Motor neuron (in vitro differentiated cells): ENCODE results near the gene CLDN4. TPM values are rescaled to one million over a fixed set of nuclear protein-coding genes. Genes with fewer than 3 reads are reported as not detected.
"Not testable (repeated sequence)": the region's sequence is repeated elsewhere in the genome, so short reads cannot be mapped to it uniquely, and the experiment has no call there.

Experiments used
- ATAC-seq, 8 experiments: fragments of 200-7000 bp; cut with Tn5 transposase; replicated peaks in 6 of 8; 2 replicates each; pipeline ENCODE4 v1.8.0; 2021; ENCODE audit warnings: mild to moderate bottlenecking in 8 of 8, moderate library complexity in 8 of 8
- H3K27ac ChIP-seq, 2 donors: fragments of 250-450 bp; sonication (Bioruptor Pico); 2 replicates each; pipeline ENCODE4 v1.9.0; 2021; ENCODE audit warnings: antibody characterized with exemption in 2 of 2, mild to moderate bottlenecking in 2 of 2, moderate library complexity in 1 of 2
- H3K4me1 ChIP-seq, 2 donors: fragments of 250-450 bp; sonication (Bioruptor Pico); replicated peaks in 1 of 2; 2 replicates each; pipeline ENCODE4 v1.6.1; 2021; ENCODE audit warnings: antibody characterized with exemption in 2 of 2, mild to moderate bottlenecking in 2 of 2, moderate library complexity in 1 of 2
- H3K4me3 ChIP-seq, 5 donors: fragments of 250-450 bp; sonication (Bioruptor Pico); 2 replicates each; pipeline ENCODE4 v1.9.0; 2021; ENCODE audit warnings: antibody characterized with exemption in 5 of 5, mild to moderate bottlenecking in 5 of 5, moderate library complexity in 4 of 5
- WGBS, 10 experiments: fragments of 450-650 bp; shearing (Covaris generic); methylation state at CpG; one replicate each; pipeline ENCODE4 v1.0.0; 2022; 5-methylcytosine and 5-hydroxymethylcytosine counted together
- in situ Hi-C, 9 experiments: fragments of 400-800 bp; cut with MboI; loops; one replicate each; pipeline ENCODE4 v1.15.0; 2021; ENCODE audit warnings: low sequenced_read_pairs in 9 of 9, low pct_unique_long_range_greater_than_20kb in 2 of 9; ENCODE audit not compliant: unreplicated experiment in 9 of 9
- total RNA-seq, 8 experiments: library from RNA; unstranded; fragments of 300-600 nt; gene quantifications; 2 replicates each; pipeline versions ENCODE4 v1.2.3 to v1.2.4, GENCODE V29; 2022

The CLDN4 gene
- total RNA-seq, 8 experiments from 2014 or later = 0.17 to 2.7 (median 1.3) TPM

GRCh38 chr7:73811760-73812168, 19.0 kb upstream of the CLDN4 start:
- 13 to 100% (median 36%) methylated on average over 1 to 9 of the region's 11 CpGs; no CpG with 5 or more reads in 4 of the 10 experiments for WGBS, 10 experiments
- Histone ChIP-seq H3K4me1 (no peaks in the 10 kb centered on the region), H3K4me3 (no peak overlapping the region), H3K27ac (no peak overlapping the region)
- in situ Hi-C loops = no loop called here
- peak in 5 of 8 experiments; percentile 33 to 93 (median 79) for ATAC-seq

- Histone ChIP-seq H3K4me3 (no peak overlapping the region), H3K4me1 (no peaks in the 10 kb centered on the region), H3K27ac (no peak overlapping the region)
- in situ Hi-C loops = no loop called here
- WGBS, 10 experiments = 17 to 100% (median 86%) methylated on average over 1 to 3 of the region's 3 CpGs
- no peak for ATAC-seq
Measured at GRCh38 chr7:73812996-73813395, 17.8 kb upstream of the CLDN4 start.

GRCh38 chr7:73815436-73815835, 15.4 kb upstream of the CLDN4 start:
- ATAC-seq = no peak
- no peak overlapping the region for H3K27ac ChIP-seq
- in situ Hi-C loops = no loop called here
- no peaks in the 10 kb centered on the region for H3K4me1 ChIP-seq
- 62 to 100% (median 92%) methylated on average over 1 to 6 of the region's 8 CpGs; no CpG with 5 or more reads in 3 of the 10 experiments for WGBS, 10 experiments
- no peak overlapping the region for H3K4me3 ChIP-seq

- Histone ChIP-seq H3K4me1 (peaks cover 0 to under 1% of the 10 kb centered on the region in 2 donors), H3K4me3 (no peak overlapping the region), H3K27ac (no peak overlapping the region)
- in situ Hi-C loops = no loop called here
- WGBS, 10 experiments = 50 to 100% (median 85%) methylated on average over 1 to 6 of the region's 6 CpGs; no CpG with 5 or more reads in 2 of the 10 experiments
- ATAC-seq = no peak
Measured at GRCh38 chr7:73817121-73817520, 13.7 kb upstream of the CLDN4 start.

- Histone ChIP-seq H3K4me3 (no peak overlapping the region), H3K4me1 (peaks cover 7 to 10% of the 10 kb centered on the region in 2 donors), H3K27ac (no peak overlapping the region)
- no peak for ATAC-seq
- 54 to 100% (median 79%) methylated on average over 2 to 5 of the region's 7 CpGs; no CpG with 5 or more reads in 2 of the 10 experiments for WGBS, 10 experiments
- in situ Hi-C loops = no loop called here
Measured at GRCh38 chr7:73820013-73820412, 10.8 kb upstream of the CLDN4 start.

- 60 to 98% (median 91%) methylated on average over 1 to 8 of the region's 14 CpGs; no CpG with 5 or more reads in 4 of the 10 experiments for WGBS, 10 experiments
- H3K4me3 ChIP-seq, in situ Hi-C loops, ATAC-seq, H3K4me1 ChIP-seq: not testable (repeated sequence)
- H3K27ac ChIP-seq = peak overlapping the region in 1 of 2 donors; percentile 48
Measured at GRCh38 chr7:73821597-73822285, 9.1 kb upstream of the CLDN4 start.

GRCh38 chr7:73822319-73823173, 8.2 kb upstream of the CLDN4 start:
- 0 to 63% (median 24%) methylated on average over 1 to 9 of the region's 15 CpGs; no CpG with 5 or more reads in 6 of the 10 experiments for WGBS, 10 experiments
- peak overlapping the region; percentile 48 to 50 for H3K27ac ChIP-seq
- no peak overlapping the region for H3K4me3 ChIP-seq
- in situ Hi-C loops = no loop called here
- H3K4me1 ChIP-seq = peaks cover 9 to 10% of the 10 kb centered on the region in 2 donors
- ATAC-seq = peak; percentile 89 to 97 (median 95)

- in situ Hi-C loops = no loop called here
- no peak for ATAC-seq
- 50 to 100% (median 77%) methylated on average over 1 to 4 of the region's 5 CpGs; no CpG with 5 or more reads in 2 of the 10 experiments for WGBS, 10 experiments
- Histone ChIP-seq H3K27ac (no peak overlapping the region), H3K4me3 (no peak overlapping the region), H3K4me1 (peaks cover 13 to 16% of the 10 kb centered on the region in 2 donors)
Measured at GRCh38 chr7:73823257-73823656, 7.5 kb upstream of the CLDN4 start.

GRCh38 chr7:73823873-73824592, 6.8 kb upstream of the CLDN4 start:
- ATAC-seq = no peak
- Histone ChIP-seq H3K27ac (no peak overlapping the region), H3K4me1 (peaks cover 16 to 17% of the 10 kb centered on the region in 2 donors), H3K4me3 (no peak overlapping the region)
- WGBS, 10 experiments = 81 to 100% (median 92%) methylated on average over 1 to 8 of the region's 11 CpGs; no CpG with 5 or more reads in 3 of the 10 experiments
- in situ Hi-C loops = no loop called here

GRCh38 chr7:73824986-73825385, 5.8 kb upstream of the CLDN4 start:
- WGBS, 10 experiments = 60 to 100% (median 100%) methylated on average over 1 to 3 of the region's 9 CpGs; no CpG with 5 or more reads in 5 of the 10 experiments
- H3K4me1 ChIP-seq = peaks cover 19 to 22% of the 10 kb centered on the region in 2 donors
- no peak overlapping the region for H3K27ac ChIP-seq
- no peak for ATAC-seq
- in situ Hi-C loops = no loop called here
- no peak overlapping the region for H3K4me3 ChIP-seq

GRCh38 chr7:73827567-73828106, 3.2 kb upstream of the CLDN4 start:
- H3K4me3 ChIP-seq = no peak overlapping the region
- peak in 6 of 8 experiments; percentile 27 to 50 (median 45) for ATAC-seq
- peaks cover 15 to 41% of the 10 kb centered on the region in 2 donors for H3K4me1 ChIP-seq
- in situ Hi-C loops = no loop called here
- 17 to 100% (median 38%) methylated on average over 1 to 4 of the region's 11 CpGs; no CpG with 5 or more reads in 6 of the 10 experiments for WGBS, 10 experiments
- peak overlapping the region in 1 of 2 donors; percentile 38 for H3K27ac ChIP-seq

- WGBS, 10 experiments = 17 to 97% (median 81%) methylated on average over 1 to 8 of the region's 14 CpGs; no CpG with 5 or more reads in 5 of the 10 experiments
- Histone ChIP-seq H3K4me1 (peaks cover 12 to 39% of the 10 kb centered on the region in 2 donors), H3K27ac (no peak overlapping the region), H3K4me3 (no peak overlapping the region)
- in situ Hi-C loops = no loop called here
- peak; percentile 53 to 92 (median 78) for ATAC-seq
Measured at GRCh38 chr7:73828107-73828803, 2.5 kb upstream of the CLDN4 start.
